ENCODE measurements around the gene TRPM1. TPM values are rescaled to one million over a fixed set of nuclear protein-coding genes. Genes with fewer than 3 reads are reported as not detected.

The TRPM1 gene
- polyA plus RNA-seq, 3 donors, result 0.03 to 0.04 TPM; not detected in 1

GRCh38 chr15:31049111-31049510 lies 52.4 kb downstream of the TRPM1 start:
- Histone ChIP-seq H3K4me3 (replicated peaks in 1 of 3; ENCODE audit: low read depth in 2 of 3, low read length in 3 of 3) (peak overlapping the region in 1 of 3 experiments; percentile 48), H4K20me1 (ENCODE audit: insufficient read depth, low read length) (no peaks in the 10 kb centered on the region), H3K36me3 (replicated peaks in 1 of 2; ENCODE audit: control insufficient read depth in 1 of 2, insufficient read depth in 2 of 2, low read length in 2 of 2) (no peaks in the 10 kb centered on the region), H3K9me3 (replicated peaks in 1 of 2; ENCODE audit: control insufficient read depth in 1 of 2, insufficient read depth in 1 of 2, low read length in 2 of 2) (no peaks in the 10 kb centered on the region), H3K4me1 (ENCODE audit: control insufficient read depth in 1 of 2, insufficient read depth in 2 of 2, low read length in 2 of 2) (peaks cover 50 to 52% of the 10 kb centered on the region in 2 donors), H3K4me2 (replicated peaks; ENCODE audit: extremely low read depth, low read length, poor library complexity, severe bottlenecking) (peak overlapping the region; percentile 72), H3K79me2 (ENCODE audit: insufficient read depth, low read length) (no peaks in the 10 kb centered on the region), H3K27me3 (ENCODE audit: control insufficient read depth in 2 of 2, insufficient read depth in 2 of 2, low read length in 2 of 2) (no peaks in the 10 kb centered on the region), H3K9ac (ENCODE audit: insufficient read depth, low read length, poor library complexity, severe bottlenecking) (no peak overlapping the region), H2AFZ (ENCODE audit: insufficient read depth, low read depth, low read length, poor library complexity, severe bottlenecking) (peak overlapping the region; percentile 75), H3K27ac (ENCODE audit: low read depth in 1 of 2, low read length in 2 of 2) (peak overlapping the region; percentile 52 to 78)
- no peaks in the 10 kb centered on the region for H3K36me3 Mint-ChIP-seq
- 4% methylated on average over 7 of the region's 10 CpGs for WGBS (ENCODE audit: insufficient coverage)
- peak overlapping the region; percentile 50 to 78 for H3K4me3 Mint-ChIP-seq
- no peak for TF ChIP-seq CTCF (IDR thresholded peaks at IDR 0.05)
- no peaks in the 10 kb centered on the region for H3K9me3 Mint-ChIP-seq
- intact Hi-C loops (cut with micrococcal nuclease), result loop anchor here in 1 of 2 donors (10.0 kb wide), 1 partner anchor 54 kb away; the partner anchor contains the start of gene MTMR10
- H3K27ac Mint-ChIP-seq, result peak overlapping the region; percentile 70 to 94 (median 88)
- peaks cover 75% of the 10 kb centered on the region for H3K4me1 Mint-ChIP-seq
- H3K27me3 Mint-ChIP-seq (ENCODE audit: low read depth in 3 of 3), result no peaks in the 10 kb centered on the region
- DNase-seq, result peak; percentile 53 to 63 (median 54)

- intact Hi-C loops (cut with micrococcal nuclease), result loop anchor here in 1 of 2 donors (10.0 kb wide), 1 partner anchor 53 kb away; the partner anchor contains the start of gene MTMR10
- no peaks in the 10 kb centered on the region for H4K20me1 ChIP-seq (ENCODE audit: insufficient read depth, low read length)
- H3K27ac ChIP-seq (ENCODE audit: low read depth in 1 of 2, low read length in 2 of 2), result no peak overlapping the region
- H2AFZ ChIP-seq (ENCODE audit: insufficient read depth, low read depth, low read length, poor library complexity, severe bottlenecking), result peak overlapping the region; percentile 11
- no peak overlapping the region for H3K4me2 ChIP-seq (replicated peaks; ENCODE audit: extremely low read depth, low read length, poor library complexity, severe bottlenecking)
- no peak for DNase-seq
- H3K36me3 ChIP-seq (replicated peaks in 1 of 2; ENCODE audit: control insufficient read depth in 1 of 2, insufficient read depth in 2 of 2, low read length in 2 of 2), result no peaks in the 10 kb centered on the region
- no peaks in the 10 kb centered on the region for H3K27me3 ChIP-seq (ENCODE audit: control insufficient read depth in 2 of 2, insufficient read depth in 2 of 2, low read length in 2 of 2)
- H3K4me1 ChIP-seq (ENCODE audit: control insufficient read depth in 1 of 2, insufficient read depth in 2 of 2, low read length in 2 of 2), result peaks cover 42 to 43% of the 10 kb centered on the region in 2 donors
- Mint-ChIP-seq H3K9me3 (no peaks in the 10 kb centered on the region), H3K27ac (no peak overlapping the region), H3K4me1 (peaks cover 62% of the 10 kb centered on the region), H3K36me3 (no peaks in the 10 kb centered on the region), H3K27me3 (ENCODE audit: low read depth in 3 of 3) (peaks cover 0 to 3% (median 0%) of the 10 kb centered on the region in 3 donors), H3K4me3 (no peak overlapping the region)
- no peak overlapping the region for H3K4me3 ChIP-seq (replicated peaks in 1 of 3; ENCODE audit: low read depth in 2 of 3, low read length in 3 of 3)
- 100% methylated on average over 1 of the region's 8 CpGs for WGBS (ENCODE audit: insufficient coverage)
- no peaks in the 10 kb centered on the region for H3K79me2 ChIP-seq (ENCODE audit: insufficient read depth, low read length)
- H3K9me3 ChIP-seq (replicated peaks in 1 of 2; ENCODE audit: control insufficient read depth in 1 of 2, insufficient read depth in 1 of 2, low read length in 2 of 2), result no peaks in the 10 kb centered on the region
- no peak overlapping the region for H3K9ac ChIP-seq (ENCODE audit: insufficient read depth, low read length, poor library complexity, severe bottlenecking)
- no peak for TF ChIP-seq CTCF (IDR thresholded peaks at IDR 0.05)
These were observed 54.1 kb downstream of the TRPM1 start for GRCh38 chr15:31047437-31047836.
